NB4 (cell line): ENCODE results near the gene FAM120B.

Experiments
- CTCF ChIP-seq: IDR thresholded peaks from one replicate; pipeline ENCODE4 v1.5.1; 2012; ENCODE audit warnings: low read depth, low read length
- MAX ChIP-seq: IDR thresholded peaks from 2 replicates; pipeline ENCODE4 v1.6.1; 2011; ENCODE audit warnings: low read depth, low read length

- TF ChIP-seq CTCF (no peak), MAX (no peak)
These were observed 37.3 kb upstream of the FAM120B start for GRCh38 chr6:170269151-170269845.
